Endothelial cell of umbilical vein (primary cell): ENCODE measurements around the gene CCDC57. TPM values are rescaled to one million over a fixed set of nuclear protein-coding genes. Genes with fewer than 3 reads are reported as not detected.

Experiments
- BruUV-seq: library from RNA; stranded (reverse); fragments of 400-500 nt; replicated peaks from 2 replicates; lab custom pipeline; 2021; lab: Mats Ljungman, UMichigan
- CTCF ChIA-PET: fragments of 300-600, 350-600 bp; sonication (Branson Sonifier 250); formaldehyde crosslinking; loops from one replicate; lab custom pipeline; 2021; ENCODE audit warnings: antibody characterized with exemption, inconsistent platforms; lab: Charles Lee
- POLR2A ChIA-PET: fragments of 300-600, 350-600 bp; sonication (Branson Sonifier 250); formaldehyde crosslinking; loops from one replicate; lab custom pipeline; 2021; ENCODE audit warnings: antibody characterized with exemption, inconsistent platforms; lab: Charles Lee
- DNase-seq: peaks from one replicate; pipeline ENCODE4 v3.0.0-alpha.2; 2011; ENCODE audit warnings: low read depth, low spot score
- FAIRE-seq: peaks from 2 replicates; lab custom pipeline; 2011; peaks lifted over from hg19 to GRCh38; lab: Jason Lieb, UNC
- H2AFZ ChIP-seq: 2 replicates; pipeline ENCODE4 v1.6.0; 2012; ENCODE audit warnings: low read depth, low read length, control low read depth, inconsistent platforms
- H3K27ac ChIP-seq: 2 replicates; pipeline ENCODE4 v1.5.1; 2011; ENCODE audit warnings: low read depth, mild to moderate bottlenecking, control low read depth, low read length, moderate library complexity; ENCODE audit not compliant: insufficient read depth
- H3K27me3 ChIP-seq, 2 experiments: 2 replicates each; pipeline versions ENCODE4 v1.6.0 to v1.6.1; 2011; ENCODE audit warnings: low read length in 2 of 2, mixed read lengths in 1 of 2; ENCODE audit not compliant: control insufficient read depth in 2 of 2, insufficient read depth in 2 of 2
- H3K36me3 ChIP-seq, 2 experiments: 2 replicates in 1 of 2; 3 replicates in 1 of 2; pipeline ENCODE4 v1.5.1; 2011; ENCODE audit warnings: low read length in 2 of 2, mild to moderate bottlenecking in 1 of 2, moderate library complexity in 1 of 2; ENCODE audit not compliant: control insufficient read depth in 2 of 2, insufficient read depth in 2 of 2; ENCODE audit errors: extremely low read depth in 1 of 2
- H3K4me1 ChIP-seq: 3 replicates; pipeline ENCODE4 v1.5.1; 2011; ENCODE audit warnings: mild to moderate bottlenecking, low read length; ENCODE audit not compliant: control insufficient read depth, insufficient read depth; ENCODE audit errors: extremely low read depth
- H3K4me2 ChIP-seq: 2 replicates; pipeline ENCODE4 v1.6.1; 2011; ENCODE audit warnings: low read length, control low read depth, mixed read lengths; ENCODE audit not compliant: insufficient read depth
- H3K4me3 ChIP-seq, 3 experiments: fragments of 200-600 bp in 1 of 3; sonication (generic), shearing (Covaris generic) in 1 of 3; replicated peaks in 1 of 3; 2 replicates each; pipeline ENCODE4 v1.5.1; 2011 to 2016; ENCODE audit warnings: control low read depth in 3 of 3, low read length in 3 of 3, mild to moderate bottlenecking in 2 of 3, inconsistent platforms in 1 of 3, low read depth in 1 of 3, moderate library complexity in 1 of 3; ENCODE audit not compliant: insufficient read depth in 1 of 3
- H3K79me2 ChIP-seq: 2 replicates; pipeline ENCODE4 v1.6.0; 2012; ENCODE audit warnings: low read length, inconsistent platforms; ENCODE audit not compliant: control insufficient read depth, insufficient read depth
- H3K9ac ChIP-seq: replicated peaks from 2 replicates; pipeline ENCODE3; 2011; ENCODE audit warnings: low read length, control low read depth; ENCODE audit not compliant: insufficient read depth; ENCODE audit errors: extremely low read depth
- H3K9me1 ChIP-seq: replicated peaks from 3 replicates; pipeline ENCODE4 v1.6.0; 2011; ENCODE audit warnings: mild to moderate bottlenecking, low read length; ENCODE audit not compliant: control insufficient read depth, insufficient read depth; ENCODE audit errors: extremely low read depth
- H3K9me3 ChIP-seq: replicated peaks from 2 replicates; pipeline ENCODE4 v1.5.1; 2012; ENCODE audit warnings: low read length, inconsistent platforms; ENCODE audit not compliant: control insufficient read depth, insufficient read depth
- H4K20me1 ChIP-seq: replicated peaks from 2 replicates; pipeline ENCODE3; 2011; ENCODE audit warnings: mild to moderate bottlenecking, low read length; ENCODE audit not compliant: control insufficient read depth, insufficient read depth; ENCODE audit errors: extremely low read depth
- CTCF ChIP-seq, 2 donors: IDR thresholded peaks; 1 replicate in 1 of 2; 2 replicates in 1 of 2; pipeline ENCODE4 v1.5.1; 2011; ENCODE audit warnings: low read length in 2 of 2, mild to moderate bottlenecking in 2 of 2, moderate library complexity in 2 of 2, control low read depth in 1 of 2, inconsistent platforms in 1 of 2, low read depth in 1 of 2; ENCODE audit not compliant: insufficient read depth in 1 of 2; ENCODE audit errors: extremely low read depth in 1 of 2
- EZH2 ChIP-seq: IDR thresholded peaks from 2 replicates; pipeline ENCODE4 v1.6.1; 2012; ENCODE audit warnings: borderline replicate concordance, low read depth, mild to moderate bottlenecking, moderate library complexity, low read length, inconsistent platforms; ENCODE audit not compliant: severe bottlenecking
- GATA2 ChIP-seq: IDR thresholded peaks from 2 replicates; pipeline ENCODE4 v1.7.0; 2011; ENCODE audit warnings: low read depth, mild to moderate bottlenecking, moderate library complexity, mixed read lengths, low read length; ENCODE audit not compliant: insufficient read length, insufficient read depth
- POLR2A ChIP-seq: IDR thresholded peaks from 2 replicates; pipeline ENCODE4 v1.6.1; 2012; ENCODE audit warnings: low read depth, mild to moderate bottlenecking, control low read depth, low read length
- POLR2AphosphoS5 ChIP-seq: IDR thresholded peaks from 2 replicates; pipeline ENCODE4 v1.6.1; 2012; ENCODE audit warnings: low read depth, mild to moderate bottlenecking, control low read depth, low read length, moderate library complexity; ENCODE audit not compliant: insufficient read depth
- dilution Hi-C: fragments of 300-500 bp; cut with MboI; formaldehyde crosslinking; loops from one replicate; pipeline ENCODE4 v1.15.0; 2019; ENCODE audit warnings: low sequenced_read_pairs; ENCODE audit not compliant: extremely low pct_ligation_motif_present
- intact Hi-C: fragments of 100-400 bp; cut with micrococcal nuclease; formaldehyde crosslinking; loops from one replicate; pipeline ENCODE4 v1.10.0; 2022
- polyA plus RNA-seq, 4 experiments: library from polyadenylated mRNA; depleted of rRNA in 3 of 4; stranded (reverse) in 3 of 4; unstranded in 1 of 4; fragments of >200 nt; gene quantifications; 2 replicates each; pipeline versions ENCODE4 v1.2.1 to v1.2.3, GENCODE V29; 2011 to 2012; ENCODE audit warnings: missing spikeins in 1 of 4
- total RNA-seq: library from RNA; stranded (reverse); gene quantifications from 2 replicates; pipeline ENCODE4 v1.2.3, GENCODE V29; 2021

Gene CCDC57
- total and polyA plus RNA-seq, 2 donors (not counting 3 experiments of a cell fraction or from before 2014, with no cell fraction given): 18.6 to 31.6 TPM

DNA sequence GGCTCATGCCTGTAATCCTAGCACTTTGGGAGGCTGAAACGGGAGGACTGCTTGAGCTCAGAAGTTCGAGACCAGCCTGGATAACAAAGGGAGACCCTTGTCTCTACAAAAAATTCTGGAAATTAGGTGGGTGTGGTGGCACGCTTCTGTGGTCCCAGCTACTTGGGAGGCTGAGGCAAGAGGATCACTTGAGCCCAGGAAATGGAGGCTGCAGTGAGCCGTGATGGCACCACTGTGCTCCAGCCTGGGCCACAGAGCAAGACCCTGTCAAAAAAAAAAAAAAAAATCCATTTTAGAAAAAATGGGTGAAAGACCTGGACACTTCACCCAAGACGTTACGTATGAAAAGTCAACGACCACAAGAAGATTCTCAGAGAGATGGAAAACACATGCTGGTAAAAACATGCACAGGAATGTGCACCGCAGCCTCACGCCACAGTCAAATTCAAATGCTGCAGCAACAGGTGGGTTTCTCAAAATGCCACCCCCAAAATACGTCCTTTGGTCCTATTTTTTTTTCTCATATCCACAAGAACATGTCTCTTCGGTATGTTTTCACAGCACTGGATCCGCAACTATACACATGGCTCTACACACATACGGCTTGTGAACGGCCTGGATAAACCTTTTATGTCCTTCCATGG lies 43.7 kb upstream of the CCDC57 start:
- Histone ChIP-seq H3K9ac (no peak overlapping the region), H3K27me3 (no peaks in the 10 kb centered on the region), H3K4me3 (no peak overlapping the region), H3K4me2 (no peak overlapping the region), H3K4me1 (no peaks in the 10 kb centered on the region), H3K27ac (no peak overlapping the region), H4K20me1 (no peaks in the 10 kb centered on the region), H3K36me3 (peaks cover 38 to 54% of the 10 kb centered on the region in 2 experiments), H3K79me2 (peaks cover 76% of the 10 kb centered on the region), H2AFZ (no peak overlapping the region), H3K9me1 (no peaks in the 10 kb centered on the region), H3K9me3 (no peaks in the 10 kb centered on the region)
- dilution Hi-C loops: no loop called here
- POLR2A ChIA-PET: no interaction called here
- CTCF ChIA-PET: interaction anchor here (1.0 kb wide), 1 partner anchor 41 kb away, joined by 4 read pairs; no protein-coding TSS in a partner anchor
- intact Hi-C loops: no loop called here
- no TSS peak for BruUV-seq
- no peak for DNase-seq
- peak; percentile 8 for FAIRE-seq
- TF ChIP-seq EZH2: no peak
- TF ChIP-seq CTCF (IDR thresholded peaks at IDR 0.05; ENCODE audit: extremely low read depth in 1 of 2, insufficient read depth in 1 of 2, low read depth in 1 of 2, low read length in 2 of 2): no peak
- TF ChIP-seq POLR2A: peak; percentile 32
- no peak for TF ChIP-seq GATA2
- TF ChIP-seq POLR2AphosphoS5: no peak
